HCT116 (cell line): ENCODE measurements around the gene KMT5C.
"Not testable (repeated sequence)": the region's sequence is repeated elsewhere in the genome, so short reads cannot be mapped to it uniquely, and the experiment has no call there.

Source experiments
- EZH2 ChIP-seq: fragments of 200-600 bp; sonication (generic); IDR thresholded peaks from 2 replicates; pipeline ENCODE4 v1.6.1; 2017; ENCODE audit warnings: antibody characterized with exemption, mixed run types
- EZH2phosphoT487 ChIP-seq: fragments of 200-600 bp; IDR thresholded peaks from 2 replicates; pipeline ENCODE4 v1.6.1; 2018; ENCODE audit warnings: antibody characterized with exemption, borderline replicate concordance
- SIN3A ChIP-seq: IDR thresholded peaks from 2 replicates; pipeline ENCODE4 v1.6.1; 2012; ENCODE audit warnings: low read depth
- TF ChIP-seq, protein P1 (sequence below), 3 experiments: fragments of 200-600 bp in 1 of 3; sonication (generic) in 1 of 3; IDR thresholded peaks in 2 of 3; conservative IDR thresholded peaks in 1 of 3; 2 replicates each; pipeline ENCODE4 v1.5.1; 2012 to 2017; ENCODE audit warnings: low read depth in 2 of 3, low read length in 2 of 3, antibody characterized with exemption in 1 of 3, borderline replicate concordance in 1 of 3, control low read depth in 1 of 3, mild to moderate bottlenecking in 1 of 3, mixed read lengths in 1 of 3, mixed run types in 1 of 3, moderate library complexity in 1 of 3; ENCODE audit not compliant: insufficient read depth in 1 of 3

DNA sequence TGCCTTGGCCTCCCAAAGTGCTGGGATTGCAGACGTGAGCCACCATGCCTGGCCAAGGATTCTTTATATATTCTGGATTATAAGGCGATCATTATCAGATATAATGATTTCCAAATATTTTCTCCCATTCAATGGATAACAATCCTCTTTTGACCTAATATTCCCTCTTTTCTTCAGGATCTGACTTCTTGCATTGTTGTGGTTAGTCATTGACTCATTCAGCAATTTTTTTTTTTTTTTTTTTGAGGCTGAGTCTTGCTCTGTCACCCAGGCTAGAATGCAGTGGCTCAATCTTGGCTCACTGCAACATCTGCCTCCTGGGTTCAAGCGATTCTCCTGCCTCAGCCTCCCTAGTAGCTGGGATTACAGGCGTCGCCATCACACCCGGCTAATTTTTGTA is 9.9 kb upstream of the KMT5C start:
- TF ChIP-seq, protein P1, sequence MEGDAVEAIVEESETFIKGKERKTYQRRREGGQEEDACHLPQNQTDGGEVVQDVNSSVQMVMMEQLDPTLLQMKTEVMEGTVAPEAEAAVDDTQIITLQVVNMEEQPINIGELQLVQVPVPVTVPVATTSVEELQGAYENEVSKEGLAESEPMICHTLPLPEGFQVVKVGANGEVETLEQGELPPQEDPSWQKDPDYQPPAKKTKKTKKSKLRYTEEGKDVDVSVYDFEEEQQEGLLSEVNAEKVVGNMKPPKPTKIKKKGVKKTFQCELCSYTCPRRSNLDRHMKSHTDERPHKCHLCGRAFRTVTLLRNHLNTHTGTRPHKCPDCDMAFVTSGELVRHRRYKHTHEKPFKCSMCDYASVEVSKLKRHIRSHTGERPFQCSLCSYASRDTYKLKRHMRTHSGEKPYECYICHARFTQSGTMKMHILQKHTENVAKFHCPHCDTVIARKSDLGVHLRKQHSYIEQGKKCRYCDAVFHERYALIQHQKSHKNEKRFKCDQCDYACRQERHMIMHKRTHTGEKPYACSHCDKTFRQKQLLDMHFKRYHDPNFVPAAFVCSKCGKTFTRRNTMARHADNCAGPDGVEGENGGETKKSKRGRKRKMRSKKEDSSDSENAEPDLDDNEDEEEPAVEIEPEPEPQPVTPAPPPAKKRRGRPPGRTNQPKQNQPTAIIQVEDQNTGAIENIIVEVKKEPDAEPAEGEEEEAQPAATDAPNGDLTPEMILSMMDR (IDR thresholded peaks at IDR 0.05 in 2 of 3, conservative IDR thresholded peaks at IDR 0.05 in 1 of 3; ENCODE audit: borderline replicate concordance in 1 of 3, insufficient read depth in 1 of 3, low read depth in 2 of 3, low read length in 2 of 3) = not testable (repeated sequence)
- not testable (repeated sequence) for TF ChIP-seq SIN3A, EZH2phosphoT487, EZH2
